Natural killer cell (primary cell): ENCODE measurements around the gene AKT1. TPM values are rescaled to one million over a fixed set of nuclear protein-coding genes. Genes with fewer than 3 reads are reported as not detected.

ENCODE experiments used
- ATAC-seq, 3 donors: fragments of 150-1000 bp in 2 of 3; fragments of 200-7000 bp in 1 of 3; cut with Tn5 transposase; 1 replicate in 1 of 3; 2 replicates in 2 of 3; pipeline ENCODE4 v1.10.0; 2021; ENCODE audit warnings: mild to moderate bottlenecking in 2 of 3, moderate library complexity in 2 of 3
- DNase-seq, 2 donors: peaks; one replicate each; pipeline versions ENCODE4 v3.0.0 to v3.0.0-alpha.2; 2013 to 2021; ENCODE audit warnings: mixed read lengths in 1 of 2
- H3K27ac ChIP-seq: one replicate; pipeline ENCODE4 v1.5.1; 2013; ENCODE audit warnings: mild to moderate bottlenecking, low read length
- H3K27me3 ChIP-seq: one replicate; pipeline ENCODE4 v1.6.1; 2013; ENCODE audit warnings: low read length; ENCODE audit not compliant: control insufficient read depth, insufficient read depth
- H3K36me3 ChIP-seq: one replicate; pipeline ENCODE4 v1.6.1; 2013; ENCODE audit warnings: low read length; ENCODE audit not compliant: control insufficient read depth, insufficient read depth
- H3K4me1 ChIP-seq: one replicate; pipeline ENCODE4 v1.6.1; 2013; ENCODE audit warnings: low read length; ENCODE audit not compliant: control insufficient read depth, insufficient read depth
- H3K4me3 ChIP-seq: one replicate; pipeline ENCODE4 v1.5.1; 2013; ENCODE audit warnings: low read length
- H3K9me3 ChIP-seq: one replicate; pipeline ENCODE4 v1.6.1; 2013; ENCODE audit warnings: low read length; ENCODE audit not compliant: control insufficient read depth, insufficient read depth
- H3K27ac Mint-ChIP-seq, 2 donors: one replicate each; pipeline ENCODE4 v1.8.0; 2022; ENCODE audit warnings: mild to moderate bottlenecking in 2 of 2, mixed read lengths in 2 of 2, moderate library complexity in 1 of 2
- H3K27me3 Mint-ChIP-seq, 2 donors: one replicate each; pipeline ENCODE4 v1.8.0; 2022; ENCODE audit warnings: low read depth in 2 of 2, mixed read lengths in 2 of 2
- H3K36me3 Mint-ChIP-seq: one replicate; pipeline ENCODE4 v1.8.0; 2022; ENCODE audit warnings: mixed read lengths
- H3K4me1 Mint-ChIP-seq, 2 donors: one replicate each; pipeline ENCODE4 v1.8.0; 2022; ENCODE audit warnings: mixed read lengths in 2 of 2
- H3K4me3 Mint-ChIP-seq: one replicate; pipeline ENCODE4 v1.8.0; 2022; ENCODE audit warnings: mild to moderate bottlenecking, moderate library complexity, mixed read lengths
- H3K9me3 Mint-ChIP-seq, 2 donors: one replicate each; pipeline ENCODE4 v1.8.0; 2022; ENCODE audit warnings: mixed read lengths in 2 of 2
- CTCF ChIP-seq: fragments of 200-600 bp; IDR thresholded peaks from one replicate; pipeline ENCODE4 v1.8.0; 2022; ENCODE audit warnings: antibody characterized with exemption
- WGBS: methylation state at CpG from one replicate; pipeline ENCODE4 v1.1.7; 2013; ENCODE audit warnings: missing lambda C conversion rate; ENCODE audit not compliant: insufficient coverage; 5-methylcytosine and 5-hydroxymethylcytosine counted together
- intact Hi-C: fragments of 100-400 bp; cut with micrococcal nuclease; formaldehyde crosslinking; loops from one replicate; pipeline ENCODE4 v1.14.2; 2022
- total RNA-seq, 4 donors: library from RNA; stranded (reverse); fragments of 120-200 nt in 1 of 4; gene quantifications; one replicate each; pipeline versions ENCODE4 v1.2.3 to v1.2.4, GENCODE V29; 2013 to 2022

The AKT1 gene
- total RNA-seq, 3 donors from 2014 or later (not counting 1 experiment from before 2014, with no cell fraction given): 152 to 163 (median 153) TPM

GRCh38 chr14:104746934-104747481, 48.5 kb downstream of the AKT1 start:
- Mint-ChIP-seq H3K4me3 (no peak overlapping the region), H3K36me3 (no peaks in the 10 kb centered on the region), H3K9me3 (no peaks in the 10 kb centered on the region), H3K27me3 (no peaks in the 10 kb centered on the region), H3K27ac (no peak overlapping the region), H3K4me1 (no peaks in the 10 kb centered on the region)
- TF ChIP-seq CTCF: no peak
- Histone ChIP-seq H3K36me3 (no peaks in the 10 kb centered on the region), H3K4me3 (no peak overlapping the region), H3K27ac (no peak overlapping the region), H3K4me1 (peaks cover 3% of the 10 kb centered on the region), H3K27me3 (no peaks in the 10 kb centered on the region), H3K9me3 (no peaks in the 10 kb centered on the region)
- DNase-seq (no peak), ATAC-seq (no peak)
- intact Hi-C loops: no loop called here
- 91% methylated on average over 7 of the region's 7 CpGs for WGBS

GRCh38 chr14:104746071-104746545, 49.4 kb downstream of the AKT1 start:
- no peaks in the 10 kb centered on the region for H3K9me3 ChIP-seq
- H3K27me3 ChIP-seq: no peaks in the 10 kb centered on the region
- intact Hi-C loops: no loop called here
- ATAC-seq (no peak), DNase-seq (no peak)
- Mint-ChIP-seq H3K9me3 (no peaks in the 10 kb centered on the region), H3K27ac (no peak overlapping the region), H3K36me3 (no peaks in the 10 kb centered on the region), H3K4me3 (no peak overlapping the region), H3K4me1 (no peaks in the 10 kb centered on the region), H3K27me3 (no peaks in the 10 kb centered on the region)
- no peaks in the 10 kb centered on the region for H3K4me1 ChIP-seq
- H3K4me3 ChIP-seq: no peak overlapping the region
- no peak overlapping the region for H3K27ac ChIP-seq
- TF ChIP-seq CTCF: no peak
- H3K36me3 ChIP-seq: no peaks in the 10 kb centered on the region
- WGBS: 69% methylated on average over 13 of the region's 13 CpGs

GRCh38 chr14:104745431-104745830, 50.1 kb downstream of the AKT1 start:
- no peak overlapping the region for H3K27ac Mint-ChIP-seq
- TF ChIP-seq CTCF: no peak
- H3K4me3 Mint-ChIP-seq: no peak overlapping the region
- H3K4me1 Mint-ChIP-seq: no peaks in the 10 kb centered on the region
- Histone ChIP-seq H3K4me3 (no peak overlapping the region), H3K4me1 (no peaks in the 10 kb centered on the region), H3K9me3 (no peaks in the 10 kb centered on the region), H3K27me3 (no peaks in the 10 kb centered on the region), H3K36me3 (no peaks in the 10 kb centered on the region), H3K27ac (no peak overlapping the region)
- no peaks in the 10 kb centered on the region for H3K27me3 Mint-ChIP-seq
- H3K36me3 Mint-ChIP-seq: no peaks in the 10 kb centered on the region
- no peak for ATAC-seq
- WGBS: 92% methylated on average over 9 of the region's 9 CpGs
- H3K9me3 Mint-ChIP-seq: no peaks in the 10 kb centered on the region
- intact Hi-C loops: no loop called here
- no peak for DNase-seq

- 96% methylated on average over 10 of the region's 10 CpGs for WGBS
- H3K27ac ChIP-seq: no peak overlapping the region
- Mint-ChIP-seq H3K4me1 (no peaks in the 10 kb centered on the region), H3K9me3 (no peaks in the 10 kb centered on the region), H3K27me3 (no peaks in the 10 kb centered on the region), H3K27ac (no peak overlapping the region), H3K36me3 (no peaks in the 10 kb centered on the region), H3K4me3 (no peak overlapping the region)
- no peak for TF ChIP-seq CTCF
- H3K9me3 ChIP-seq: no peaks in the 10 kb centered on the region
- no peaks in the 10 kb centered on the region for H3K36me3 ChIP-seq
- intact Hi-C loops: no loop called here
- ATAC-seq: no peak
- no peaks in the 10 kb centered on the region for H3K27me3 ChIP-seq
- DNase-seq: no peak
- no peaks in the 10 kb centered on the region for H3K4me1 ChIP-seq
- no peak overlapping the region for H3K4me3 ChIP-seq
Observed at GRCh38 chr14:104744484-104744883, 51.1 kb downstream of the AKT1 start.
